GM19468 (cell line): ENCODE results near the gene MBP.

ENCODE experiments used
- ATAC-seq: cut with Tn5 transposase; IDR thresholded peaks from one replicate; pipeline ENCODE4 v1.9.1; 2021; ENCODE audit warnings: mild to moderate bottlenecking, moderate library complexity, moderate number of reproducible peaks; ENCODE audit not compliant: unreplicated experiment; ENCODE audit errors: extremely low read depth

Gene MBP

GRCh38 chr18:77151772-77152520 lies 19.4 kb upstream of the MBP start:
- ATAC-seq = no peak

- no peak for ATAC-seq
Observed at GRCh38 chr18:77151033-77151771, 18.6 kb upstream of the MBP start.

DNA sequence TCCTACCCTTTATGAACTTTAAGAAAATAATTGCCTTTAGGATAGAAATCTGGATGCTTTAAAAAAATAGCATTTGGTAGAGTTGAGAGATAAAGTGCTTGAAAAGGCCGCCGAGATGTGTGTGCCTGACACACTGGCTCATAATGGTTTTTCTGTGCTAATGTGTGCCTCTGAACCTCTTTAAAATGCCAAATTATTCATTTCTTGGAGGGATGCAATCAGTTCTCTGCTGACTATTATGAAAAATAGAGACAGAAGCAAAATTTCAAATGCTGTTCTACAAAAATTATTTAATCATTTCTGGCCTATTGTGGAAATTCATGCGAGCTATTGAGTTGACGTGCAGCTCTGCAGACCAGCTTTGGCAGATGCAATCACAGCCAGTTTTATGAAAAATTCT lies 18.0 kb upstream of the MBP start:
- ATAC-seq = no peak

- ATAC-seq = no peak
Observed at GRCh38 chr18:77148289-77148688, 15.7 kb upstream of the MBP start.

DNA sequence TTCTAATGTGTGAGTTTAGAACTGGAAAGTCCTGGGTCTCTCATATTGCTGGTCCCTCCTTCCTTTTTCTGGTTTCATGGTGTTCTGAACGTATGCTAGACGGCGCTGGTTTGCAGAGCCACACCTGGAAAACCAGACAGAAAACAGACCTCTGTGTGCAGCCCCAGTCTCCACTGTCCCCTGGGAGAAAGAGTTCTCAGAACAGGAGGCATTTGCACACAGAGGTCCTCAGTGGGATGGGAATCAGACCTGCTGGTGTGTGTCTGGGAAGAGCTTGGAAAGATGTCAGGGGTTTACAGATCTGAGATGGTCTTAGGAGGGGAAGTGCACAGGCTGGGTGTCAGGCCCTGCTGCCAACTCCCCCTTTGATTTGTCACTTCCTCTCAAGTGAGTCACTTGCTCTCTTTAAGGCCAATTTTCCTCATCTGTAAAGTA lies 14.9 kb upstream of the MBP start:
- ATAC-seq = no peak

GRCh38 chr18:77146249-77147080 lies 13.9 kb upstream of the MBP start:
- no peak for ATAC-seq

DNA sequence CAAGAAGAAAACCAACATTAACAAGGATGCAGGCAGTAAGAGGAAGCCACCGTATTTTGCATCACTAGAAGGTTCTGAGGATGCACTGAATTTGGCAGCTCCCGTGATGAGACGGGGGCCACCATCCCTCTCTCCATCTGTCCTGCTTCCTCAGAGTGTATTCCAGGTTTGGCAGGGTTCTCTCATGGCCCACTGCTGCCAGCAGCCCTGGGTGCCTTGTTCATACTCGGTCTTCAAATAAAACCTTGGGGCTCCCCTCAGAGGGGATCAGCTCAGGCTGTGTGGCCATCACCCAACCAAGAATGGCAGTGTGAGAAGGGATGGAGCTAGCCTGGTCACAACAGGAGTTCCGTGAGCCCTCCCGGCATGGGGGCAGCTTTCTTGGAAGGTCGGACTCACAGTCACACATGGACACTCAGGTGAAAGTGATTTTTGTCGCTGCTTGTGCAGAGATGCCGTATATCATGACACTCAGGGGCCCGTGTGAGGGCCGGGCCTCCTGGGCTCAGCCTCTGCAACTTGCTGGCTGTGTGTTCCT lies 12.8 kb upstream of the MBP start:
- ATAC-seq = no peak

DNA sequence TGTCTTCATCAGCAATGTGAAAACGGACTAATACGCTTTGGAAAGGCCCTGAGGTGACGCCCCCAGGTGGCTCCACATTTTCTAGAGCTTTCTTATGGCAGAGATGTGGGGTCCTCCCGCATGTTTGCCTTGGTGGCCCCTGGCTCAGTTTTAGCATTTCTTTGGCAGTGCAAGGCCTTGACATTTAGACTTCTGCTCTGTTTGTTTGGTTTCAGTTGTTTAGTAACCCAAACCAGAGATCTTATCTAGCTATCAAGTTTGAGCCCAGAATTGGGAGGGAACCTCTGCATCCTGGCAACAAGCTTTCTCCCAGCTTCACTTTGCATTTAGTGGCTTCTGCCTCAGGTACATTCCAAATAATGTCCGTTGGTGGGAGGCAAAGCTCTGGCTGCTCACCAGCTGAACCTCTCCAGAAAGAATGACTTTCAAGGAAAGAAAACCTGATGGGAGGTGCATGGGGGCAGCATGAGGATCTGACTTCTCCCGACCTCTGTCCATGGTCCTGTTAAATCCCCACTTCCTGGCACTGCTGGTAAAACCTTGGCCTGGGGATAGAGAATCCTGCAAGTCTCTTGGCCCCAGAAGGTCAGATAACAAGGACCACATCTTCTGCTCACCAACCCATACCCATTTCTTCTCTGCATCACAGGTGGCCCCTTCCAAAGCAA lies 12.0 kb upstream of the MBP start:
- no peak for ATAC-seq

- no peak for ATAC-seq
Observed at GRCh38 chr18:77144046-77144445, 11.5 kb upstream of the MBP start.

GRCh38 chr18:77143196-77143595 lies 10.6 kb upstream of the MBP start:
- ATAC-seq = no peak

GRCh38 chr18:77141401-77142118 lies 9.0 kb upstream of the MBP start:
- ATAC-seq = no peak

DNA sequence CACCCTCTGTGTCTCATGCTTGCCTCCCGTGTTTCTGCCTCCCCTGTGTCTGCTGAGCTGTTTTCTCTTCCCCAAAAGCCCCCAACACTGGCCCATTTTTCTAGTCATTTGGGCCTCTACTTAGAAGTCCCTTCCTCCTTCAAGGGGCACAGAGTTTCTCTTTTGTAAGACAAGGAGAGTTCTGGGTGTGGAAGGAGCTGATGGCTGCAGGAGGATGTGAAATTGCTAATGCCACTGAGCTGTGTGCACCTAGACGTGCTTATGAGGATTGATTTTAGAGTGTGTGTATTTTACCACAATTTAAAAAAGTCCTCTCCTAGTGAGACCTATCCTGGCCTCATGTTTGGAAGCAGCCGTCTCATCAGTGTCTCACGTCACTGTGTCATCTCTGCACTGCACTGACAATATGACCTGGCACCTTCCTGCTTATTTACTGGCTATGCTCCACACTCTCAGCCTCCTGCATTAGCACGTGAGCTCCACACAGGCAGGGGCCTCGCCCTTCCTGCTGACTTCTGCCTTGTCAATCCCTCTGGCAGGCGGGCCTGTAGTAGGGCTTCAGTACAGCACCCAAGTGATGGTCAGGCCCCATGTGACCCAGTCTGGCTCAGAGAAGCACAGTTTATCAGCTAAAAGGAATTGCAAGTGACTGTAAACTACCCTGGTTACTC lies 8.0 kb upstream of the MBP start:
- ATAC-seq = no peak

- ATAC-seq = no peak
Observed at GRCh38 chr18:77140030-77140429, 7.4 kb upstream of the MBP start.

DNA sequence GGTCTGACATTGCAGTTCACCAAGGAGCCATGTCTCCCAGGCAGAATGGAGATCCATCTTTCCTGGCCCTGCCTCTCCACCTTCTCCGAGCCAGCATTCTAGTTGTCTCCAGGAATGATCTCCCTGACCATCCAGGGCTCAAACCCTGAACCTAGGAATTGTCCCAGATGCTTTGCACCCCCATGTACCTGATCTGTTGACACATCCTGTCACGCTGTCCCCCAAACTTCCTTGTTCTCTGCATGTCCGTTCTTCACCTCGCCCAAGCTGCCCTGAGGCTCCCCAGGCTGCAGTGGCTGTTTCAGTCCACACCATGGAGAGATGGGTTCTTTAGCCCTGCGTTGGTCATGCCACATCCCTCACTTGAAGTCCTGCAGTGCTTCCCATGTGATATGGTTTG lies 7.0 kb upstream of the MBP start:
- no peak for ATAC-seq

DNA sequence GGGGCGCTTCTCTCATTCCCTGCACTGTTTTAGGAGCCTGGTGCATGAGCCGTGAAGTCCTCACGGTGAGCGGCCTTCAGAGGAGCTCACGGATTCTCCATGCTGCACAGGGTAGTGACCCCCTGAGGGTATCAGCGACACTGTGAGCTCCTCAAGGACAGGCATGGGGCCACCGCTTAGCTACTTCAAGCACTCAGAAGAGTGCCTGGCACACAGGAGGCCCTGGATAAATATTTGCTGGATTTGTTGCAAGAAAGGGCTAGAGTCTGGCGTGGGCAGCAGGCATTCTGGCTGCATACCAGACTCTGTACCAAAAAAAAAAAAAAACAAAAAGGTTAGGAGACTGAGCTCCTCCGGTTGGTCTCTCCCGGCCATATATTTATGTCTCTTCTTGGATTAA lies 5.7 kb upstream of the MBP start:
- no peak for ATAC-seq

DNA sequence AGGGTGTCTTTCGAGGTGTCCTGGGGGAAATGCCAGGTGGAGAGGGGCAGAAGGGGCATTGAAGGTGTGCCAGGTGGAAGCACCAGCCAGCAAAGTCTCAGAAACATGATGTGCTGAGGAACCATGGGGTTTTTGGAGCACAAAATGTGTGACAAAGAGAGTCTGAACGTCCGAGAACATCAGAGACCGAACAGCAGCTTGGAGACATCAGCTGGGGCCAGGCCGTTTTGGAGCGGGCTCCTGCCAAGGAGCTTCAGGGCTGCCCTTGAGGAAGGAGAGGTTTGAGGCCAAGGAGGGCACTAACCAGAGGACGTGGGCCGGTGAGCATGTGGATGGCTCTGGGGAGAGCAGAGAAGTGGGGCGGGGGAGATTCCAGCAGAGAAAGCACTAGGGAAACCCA lies 5.3 kb upstream of the MBP start:
- ATAC-seq = no peak

DNA sequence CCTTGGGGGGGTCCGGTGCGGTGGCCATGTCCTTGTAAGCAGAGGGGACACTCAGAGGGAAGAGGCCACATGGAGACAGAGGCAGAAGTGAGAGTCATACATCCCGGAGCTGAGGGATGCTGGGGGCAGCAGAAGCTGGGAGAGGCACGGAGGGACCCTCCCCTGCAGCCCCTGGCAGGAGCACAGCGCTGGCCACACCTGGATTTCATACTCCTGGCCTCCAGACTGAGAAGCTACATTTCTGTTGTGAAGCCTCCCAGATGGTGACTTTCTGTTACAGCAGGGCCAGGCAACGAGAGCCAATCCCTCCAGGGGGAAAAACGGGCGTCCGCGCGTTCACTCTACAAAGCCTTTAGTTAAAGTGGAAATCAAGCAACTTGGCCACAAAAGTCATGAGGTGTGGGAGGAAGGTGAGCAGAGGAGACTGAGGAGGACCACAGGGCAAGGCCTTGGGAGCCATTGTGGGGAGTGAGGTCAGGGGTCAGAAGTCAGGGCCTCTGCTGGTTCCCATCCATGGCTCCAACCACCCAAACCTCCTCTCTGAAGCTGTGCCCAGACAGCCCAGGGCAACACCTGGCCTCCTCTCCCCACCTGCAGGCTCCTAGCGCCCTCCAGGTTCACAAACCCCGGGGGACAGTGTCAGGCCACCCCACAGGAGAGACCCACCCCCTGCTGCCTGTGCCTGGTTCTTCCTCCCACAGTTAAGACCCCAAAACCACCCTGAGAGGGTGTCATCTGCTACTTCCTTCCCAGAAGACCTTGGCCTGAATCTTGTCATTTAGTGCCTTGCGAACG lies 4.5 kb upstream of the MBP start:
- no peak for ATAC-seq

GRCh38 chr18:77136076-77136718 lies 3.6 kb upstream of the MBP start:
- ATAC-seq = no peak
